OCI-LY1 (cell line): ENCODE data around the gene CELA2B.

Source experiments
- H2AFZ ChIP-seq: fragments of 200-600 bp; sonication (generic), shearing (Covaris generic); 2 replicates; pipeline ENCODE4 v1.6.0; 2014; ENCODE audit warnings: antibody characterized with exemption, mild to moderate bottlenecking, low read length
- H3F3A ChIP-seq: fragments of 200-600 bp; sonication (generic), shearing (Covaris generic); 2 replicates; pipeline ENCODE4 v1.6.0; 2014; ENCODE audit warnings: mild to moderate bottlenecking, antibody characterized with exemption, low read length, moderate library complexity; ENCODE audit not compliant: insufficient read depth
- H3K27ac ChIP-seq: fragments of 200-600 bp; sonication (generic); 2 replicates; pipeline ENCODE4 v1.5.1; 2014; ENCODE audit warnings: low read length, mixed run types, mild to moderate bottlenecking, low read depth; ENCODE audit not compliant: poor library complexity, severe bottlenecking
- H3K27me3 ChIP-seq: fragments of 200-600 bp; sonication (generic); 2 replicates; pipeline ENCODE4 v1.6.0; 2014; ENCODE audit warnings: antibody characterized with exemption, mild to moderate bottlenecking, low read length, moderate library complexity; ENCODE audit not compliant: insufficient read depth
- H3K36me3 ChIP-seq: fragments of 200-600 bp; sonication (generic); 2 replicates; pipeline ENCODE4 v1.6.1; 2014; ENCODE audit warnings: mild to moderate bottlenecking, antibody characterized with exemption, low read length, moderate library complexity, mixed read lengths; ENCODE audit not compliant: insufficient read depth
- H3K4me1 ChIP-seq: fragments of 200-600 bp; sonication (generic); 2 replicates; pipeline ENCODE4 v1.5.1; 2014; ENCODE audit warnings: mild to moderate bottlenecking, low read length, moderate library complexity; ENCODE audit not compliant: insufficient read depth, severe bottlenecking
- H3K4me2 ChIP-seq: fragments of 200-600 bp; sonication (generic), shearing (Covaris generic); 2 replicates; pipeline ENCODE4 v1.6.1; 2014; ENCODE audit warnings: low read length
- H3K4me3 ChIP-seq: fragments of 200-600 bp; sonication (generic); 2 replicates; pipeline ENCODE4 v1.5.1; 2014; ENCODE audit warnings: low read length, low read depth, mild to moderate bottlenecking, mixed read lengths; ENCODE audit not compliant: poor library complexity, severe bottlenecking
- H3K79me2 ChIP-seq: fragments of 200-600 bp; shearing (Covaris generic); 2 replicates; pipeline ENCODE4 v1.6.1; 2016; ENCODE audit warnings: mixed run types, low read length, mixed read lengths; ENCODE audit not compliant: insufficient read depth
- H3K9ac ChIP-seq: fragments of 200-600 bp; sonication (generic), shearing (Covaris generic); 2 replicates; pipeline ENCODE4 v1.6.1; 2014; ENCODE audit warnings: mild to moderate bottlenecking, low read length, mixed read lengths
- H3K9me2 ChIP-seq: fragments of 200-600 bp; sonication (generic), shearing (Covaris generic); 2 replicates; pipeline ENCODE4 v1.6.1; 2014; ENCODE audit warnings: low read depth, mild to moderate bottlenecking, low read length, mixed read lengths
- H3K9me3 ChIP-seq: fragments of 200-600 bp; shearing (Covaris generic); 2 replicates; pipeline ENCODE4 v1.6.1; 2014; ENCODE audit warnings: low read length, mixed read lengths
- H4K20me1 ChIP-seq: fragments of 200-600 bp; sonication (generic), shearing (Covaris generic); 2 replicates; pipeline ENCODE4 v1.6.0; 2016; ENCODE audit warnings: mild to moderate bottlenecking, low read length; ENCODE audit not compliant: insufficient read depth
- CTCF ChIP-seq: fragments of 200-600 bp; sonication (generic), shearing (Covaris generic); IDR thresholded peaks from 2 replicates; pipeline ENCODE4 v1.5.1; 2017; ENCODE audit warnings: mild to moderate bottlenecking, antibody characterized with exemption, low read length, moderate library complexity, mixed read lengths
- EZH2 ChIP-seq: fragments of 200-600 bp; sonication (generic), shearing (Covaris generic); IDR thresholded peaks from 2 replicates; pipeline ENCODE4 v1.8.0; 2017; ENCODE audit warnings: borderline replicate concordance, mixed run types, mild to moderate bottlenecking, antibody characterized with exemption, low read length, moderate library complexity, mixed read lengths

CELA2B gene

GRCh38 chr1:15452866-15453571, 22.9 kb upstream of the CELA2B start:
- H3K4me3 ChIP-seq, result no peak overlapping the region
- no peaks in the 10 kb centered on the region for H3F3A ChIP-seq
- no peak for TF ChIP-seq EZH2
- H3K9me3 ChIP-seq, result no peaks in the 10 kb centered on the region
- H3K4me1 ChIP-seq, result no peaks in the 10 kb centered on the region
- H3K9me2 ChIP-seq, result no peaks in the 10 kb centered on the region
- H3K36me3 ChIP-seq, result no peaks in the 10 kb centered on the region
- no peak overlapping the region for H3K27ac ChIP-seq
- no peaks in the 10 kb centered on the region for H4K20me1 ChIP-seq
- H3K4me2 ChIP-seq, result no peak overlapping the region
- H2AFZ ChIP-seq, result no peak overlapping the region
- H3K79me2 ChIP-seq, result no peaks in the 10 kb centered on the region
- H3K27me3 ChIP-seq, result peaks cover 10% of the 10 kb centered on the region; the same call in 1 of the 2 replicates
- H3K9ac ChIP-seq, result no peak overlapping the region

DNA sequence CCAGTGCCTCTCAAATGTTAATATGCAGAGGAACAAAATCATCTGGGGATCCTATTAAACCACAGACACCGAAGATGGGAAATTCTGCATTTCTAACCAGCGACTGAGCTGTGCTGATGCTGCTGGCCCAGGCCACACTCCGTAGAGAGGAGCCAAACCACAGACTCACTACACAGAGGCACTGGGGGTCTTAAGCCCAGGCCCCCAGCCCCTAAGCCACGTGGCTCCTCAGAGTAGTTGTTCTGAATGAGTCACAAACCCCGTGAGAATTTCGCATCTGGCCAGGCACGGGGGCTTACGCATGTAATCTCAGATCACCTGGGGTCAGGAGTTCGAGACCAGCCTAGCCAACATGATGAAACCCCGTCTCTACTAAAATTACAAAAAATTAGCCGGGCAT, 22.2 kb upstream of the CELA2B start:
- Histone ChIP-seq H3K4me1 (no peaks in the 10 kb centered on the region), H3K9ac (no peak overlapping the region), H3K9me2 (no peaks in the 10 kb centered on the region), H3K36me3 (no peaks in the 10 kb centered on the region), H3K4me2 (no peak overlapping the region), H3K4me3 (no peak overlapping the region), H3K27ac (no peak overlapping the region), H3K27me3 (peaks cover 10% of the 10 kb centered on the region; the same call in 1 of the 2 replicates), H3F3A (no peaks in the 10 kb centered on the region), H2AFZ (no peak overlapping the region), H3K79me2 (no peaks in the 10 kb centered on the region), H3K9me3 (no peaks in the 10 kb centered on the region), H4K20me1 (no peaks in the 10 kb centered on the region)
- TF ChIP-seq CTCF (no peak), EZH2 (no peak)

- Histone ChIP-seq H3F3A (no peaks in the 10 kb centered on the region), H3K27ac (no peak overlapping the region), H3K79me2 (no peaks in the 10 kb centered on the region), H4K20me1 (no peaks in the 10 kb centered on the region), H3K27me3 (peaks cover 10% of the 10 kb centered on the region; the same call in 1 of the 2 replicates), H3K9ac (no peak overlapping the region), H3K4me2 (no peak overlapping the region), H3K4me1 (no peaks in the 10 kb centered on the region), H3K36me3 (no peaks in the 10 kb centered on the region), H3K9me2 (no peaks in the 10 kb centered on the region), H3K4me3 (no peak overlapping the region), H3K9me3 (no peaks in the 10 kb centered on the region), H2AFZ (no peak overlapping the region)
- TF ChIP-seq CTCF, result no peak
- TF ChIP-seq EZH2, result no peak
Measured at GRCh38 chr1:15454256-15454655, 21.6 kb upstream of the CELA2B start.

- H3K27ac ChIP-seq, result no peak overlapping the region
- no peaks in the 10 kb centered on the region for H4K20me1 ChIP-seq
- peaks cover 10% of the 10 kb centered on the region; the same call in 1 of the 2 replicates for H3K27me3 ChIP-seq
- no peaks in the 10 kb centered on the region for H3K4me1 ChIP-seq
- H3K79me2 ChIP-seq, result no peaks in the 10 kb centered on the region
- H3K9ac ChIP-seq, result no peak overlapping the region
- no peaks in the 10 kb centered on the region for H3K9me3 ChIP-seq
- H3K4me2 ChIP-seq, result no peak overlapping the region
- H3K36me3 ChIP-seq, result no peaks in the 10 kb centered on the region
- H3K4me3 ChIP-seq, result no peak overlapping the region
- H3F3A ChIP-seq, result no peaks in the 10 kb centered on the region
- TF ChIP-seq CTCF (no peak), EZH2 (no peak)
- no peaks in the 10 kb centered on the region for H3K9me2 ChIP-seq
- no peak overlapping the region for H2AFZ ChIP-seq
Measured at GRCh38 chr1:15455522-15455921, 20.4 kb upstream of the CELA2B start.
